Spleen (tissue), 7 donors: Measurements from ENCODE around the gene ESR1.

Experiments used
- POLR2AphosphoS5 ChIP-seq, 3 donors: sonication (generic); formaldehyde crosslinking; IDR thresholded peaks; one replicate each; pipeline ENCODE4 v1.5.1; 2017; ENCODE audit warnings: antibody characterized with exemption in 3 of 3
- TF ChIP-seq, protein P1 (sequence below), 11 experiments: fragments of 200-600 bp in 7 of 11; fragments of 450-650 bp in 4 of 11; sonication (generic) in 4 of 11; IDR thresholded peaks in 8 of 11; conservative IDR thresholded peaks in 3 of 11; 1 replicate in 7 of 11; 2 replicates in 4 of 11; pipeline versions ENCODE4 v1.4.0 to v1.8.0; 2016 to 2021; ENCODE audit warnings: antibody characterized with exemption in 11 of 11, inconsistent platforms in 4 of 11, mild to moderate bottlenecking in 1 of 11
- donor health status: DM: no; HTN: no; CAD: no; lungs with moderate emphysema.
- donor health status: DM: no; HTN: no; CAD: no.
- donor health status: DM: no; HTN: no; CAD: no.

DNA sequence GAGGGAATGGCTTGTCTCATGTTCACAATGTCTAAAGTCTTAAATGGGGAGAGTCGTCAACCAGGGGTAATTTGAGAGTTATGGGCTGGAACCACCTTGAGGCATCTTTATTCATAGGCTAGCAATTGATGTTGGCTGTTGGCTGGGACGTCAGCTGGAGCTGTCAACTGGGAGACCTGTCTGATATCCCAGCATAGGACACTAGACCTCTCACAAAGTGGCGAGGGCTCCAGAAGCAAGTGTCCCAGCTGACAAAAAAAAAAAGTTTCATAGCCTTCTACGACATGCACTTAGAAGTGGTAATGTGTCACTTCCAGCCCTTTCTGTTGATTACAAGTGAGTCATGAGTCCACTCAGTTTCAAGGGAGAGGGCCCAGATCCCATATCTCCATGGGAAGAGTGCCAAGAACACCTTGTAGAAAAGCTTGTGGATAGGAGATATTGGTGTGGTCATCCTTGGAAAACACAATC, 278.0 kb downstream of the ESR1 start:
- TF ChIP-seq, protein P1, sequence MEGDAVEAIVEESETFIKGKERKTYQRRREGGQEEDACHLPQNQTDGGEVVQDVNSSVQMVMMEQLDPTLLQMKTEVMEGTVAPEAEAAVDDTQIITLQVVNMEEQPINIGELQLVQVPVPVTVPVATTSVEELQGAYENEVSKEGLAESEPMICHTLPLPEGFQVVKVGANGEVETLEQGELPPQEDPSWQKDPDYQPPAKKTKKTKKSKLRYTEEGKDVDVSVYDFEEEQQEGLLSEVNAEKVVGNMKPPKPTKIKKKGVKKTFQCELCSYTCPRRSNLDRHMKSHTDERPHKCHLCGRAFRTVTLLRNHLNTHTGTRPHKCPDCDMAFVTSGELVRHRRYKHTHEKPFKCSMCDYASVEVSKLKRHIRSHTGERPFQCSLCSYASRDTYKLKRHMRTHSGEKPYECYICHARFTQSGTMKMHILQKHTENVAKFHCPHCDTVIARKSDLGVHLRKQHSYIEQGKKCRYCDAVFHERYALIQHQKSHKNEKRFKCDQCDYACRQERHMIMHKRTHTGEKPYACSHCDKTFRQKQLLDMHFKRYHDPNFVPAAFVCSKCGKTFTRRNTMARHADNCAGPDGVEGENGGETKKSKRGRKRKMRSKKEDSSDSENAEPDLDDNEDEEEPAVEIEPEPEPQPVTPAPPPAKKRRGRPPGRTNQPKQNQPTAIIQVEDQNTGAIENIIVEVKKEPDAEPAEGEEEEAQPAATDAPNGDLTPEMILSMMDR (IDR thresholded peaks at IDR 0.05 in 8 of 11, conservative IDR thresholded peaks at IDR 0.05 in 3 of 11): no peak
- TF ChIP-seq POLR2AphosphoS5 (IDR thresholded peaks at IDR 0.05): no peak
